Caco-2 (cell line): ENCODE measurements around the gene AJAP1. TPM values are rescaled to one million over a fixed set of nuclear protein-coding genes. Genes with fewer than 3 reads are reported as not detected.

Source experiments
- BruUV-seq: library from RNA; stranded (reverse); fragments of 400-500 nt; replicated peaks from 2 replicates; lab custom pipeline; 2021; lab: Mats Ljungman, UMichigan
- CTCF ChIA-PET: fragments of 300-600 bp; sonication (Branson Sonifier 250); formaldehyde crosslinking; loops from one replicate; lab custom pipeline; 2022; ENCODE audit warnings: antibody characterized with exemption; lab: Charles Lee
- POLR2A ChIA-PET: fragments of 300-600 bp; sonication (Branson Sonifier 250); formaldehyde crosslinking; loops from one replicate; lab custom pipeline; 2022; ENCODE audit warnings: antibody characterized with exemption; lab: Charles Lee
- DNase-seq, 2 experiments: peaks; one replicate each; pipeline versions ENCODE4 v3.0.0 to v3.0.0-alpha.2; 2020 to 2022
- H3K27me3 ChIP-seq: replicated peaks from 2 replicates; pipeline ENCODE4 v1.6.0; 2011; ENCODE audit warnings: low read length; ENCODE audit not compliant: control insufficient read depth, insufficient read depth
- H3K36me3 ChIP-seq: 2 replicates; pipeline ENCODE4 v1.5.1; 2011; ENCODE audit warnings: low read length; ENCODE audit not compliant: control insufficient read depth, insufficient read depth
- H3K4me1 ChIP-seq: fragments of 250-450 bp; sonication (Bioruptor Pico); 2 replicates; pipeline ENCODE4 v1.5.1; 2020; ENCODE audit warnings: mild to moderate bottlenecking
- H3K4me3 ChIP-seq: 2 replicates; pipeline ENCODE4 v1.5.1; 2011; ENCODE audit warnings: low read depth, mild to moderate bottlenecking, control low read depth, low read length
- H3K9me3 ChIP-seq: fragments of 250-450 bp; sonication (Bioruptor Pico); 2 replicates; pipeline ENCODE4 v1.5.1; 2020; ENCODE audit warnings: mild to moderate bottlenecking, moderate library complexity
- H3K27ac Mint-ChIP-seq: one replicate; pipeline ENCODE4 v1.8.0; 2022; ENCODE audit warnings: mixed read lengths; ENCODE audit not compliant: unreplicated experiment
- H3K27me3 Mint-ChIP-seq: one replicate; pipeline ENCODE4 v1.8.0; 2022; ENCODE audit warnings: mixed read lengths; ENCODE audit not compliant: insufficient read depth, unreplicated experiment
- H3K36me3 Mint-ChIP-seq: one replicate; pipeline ENCODE4 v1.8.0; 2022; ENCODE audit warnings: mild to moderate bottlenecking, mixed read lengths; ENCODE audit not compliant: insufficient read depth, unreplicated experiment
- H3K4me1 Mint-ChIP-seq: one replicate; pipeline ENCODE4 v1.8.0; 2022; ENCODE audit warnings: low read depth, mixed read lengths; ENCODE audit not compliant: unreplicated experiment
- H3K4me3 Mint-ChIP-seq: one replicate; pipeline ENCODE4 v1.8.0; 2022; ENCODE audit warnings: mild to moderate bottlenecking, moderate library complexity, mixed read lengths; ENCODE audit not compliant: unreplicated experiment
- H3K9me3 Mint-ChIP-seq: one replicate; pipeline ENCODE4 v1.8.0; 2022; ENCODE audit warnings: mixed read lengths; ENCODE audit not compliant: unreplicated experiment
- intact Hi-C: fragments of 100-400 bp; cut with micrococcal nuclease; formaldehyde crosslinking; loops from one replicate; pipeline ENCODE4 v1.10.0; 2022; ENCODE audit not compliant: unreplicated experiment
- total RNA-seq: library from RNA; stranded (reverse); gene quantifications from 2 replicates; pipeline ENCODE4 v1.2.3, GENCODE V29; 2022
- TF ChIP-seq, protein P1 (sequence below), 2 experiments: fragments of 200-600 bp in 1 of 2; IDR thresholded peaks; 1 replicate in 1 of 2; 2 replicates in 1 of 2; pipeline versions ENCODE4 v1.5.1 to v1.8.0; 2011 to 2022; ENCODE audit warnings: antibody characterized with exemption in 1 of 2, control low read depth in 1 of 2, inconsistent platforms in 1 of 2, low read depth in 1 of 2, low read length in 1 of 2, mild to moderate bottlenecking in 1 of 2, moderate library complexity in 1 of 2; ENCODE audit not compliant: insufficient read depth in 1 of 2, severe bottlenecking in 1 of 2, unreplicated experiment in 1 of 2

The AJAP1 gene
- total RNA-seq, 1 experiment from 2014 or later: not detected

DNA sequence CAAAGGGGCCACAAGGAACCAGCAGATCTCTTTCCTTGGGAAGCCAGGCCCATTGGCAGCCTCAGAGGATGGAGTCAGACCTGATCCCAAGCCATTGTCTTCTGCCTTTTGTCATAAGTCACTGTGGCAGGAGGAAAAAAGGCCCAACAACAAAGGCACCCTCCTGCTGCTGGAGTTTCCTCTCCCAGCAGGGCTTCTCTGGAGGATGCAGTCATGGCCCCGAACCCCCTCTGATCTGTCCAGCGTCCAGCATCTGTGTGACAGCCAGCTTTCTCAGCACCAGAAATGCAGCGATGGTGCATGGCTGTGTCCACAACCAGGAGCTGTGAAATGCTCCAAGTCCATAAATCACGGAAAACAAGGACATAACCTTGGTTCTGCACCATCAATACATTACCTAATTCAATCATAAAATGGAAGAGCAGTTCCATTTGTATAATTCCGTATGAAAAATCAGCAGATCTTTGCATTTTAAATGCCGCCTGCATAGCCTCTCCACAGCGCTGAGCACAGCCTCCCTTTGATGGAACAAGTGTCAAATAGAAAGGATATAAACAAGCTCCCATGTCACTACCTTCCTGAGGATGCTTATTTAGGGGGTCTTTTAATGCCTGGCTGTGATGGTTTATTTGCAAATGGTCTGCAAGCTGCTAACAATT lies 30.6 kb downstream of the AJAP1 start:
- Mint-ChIP-seq H3K9me3 (no peaks in the 10 kb centered on the region), H3K4me1 (no peaks in the 10 kb centered on the region), H3K27me3 (no peaks in the 10 kb centered on the region), H3K27ac (no peak overlapping the region), H3K4me3 (no peak overlapping the region), H3K36me3 (no peaks in the 10 kb centered on the region)
- no peak for DNase-seq
- intact Hi-C loops: no loop called here
- TF ChIP-seq, protein P1, sequence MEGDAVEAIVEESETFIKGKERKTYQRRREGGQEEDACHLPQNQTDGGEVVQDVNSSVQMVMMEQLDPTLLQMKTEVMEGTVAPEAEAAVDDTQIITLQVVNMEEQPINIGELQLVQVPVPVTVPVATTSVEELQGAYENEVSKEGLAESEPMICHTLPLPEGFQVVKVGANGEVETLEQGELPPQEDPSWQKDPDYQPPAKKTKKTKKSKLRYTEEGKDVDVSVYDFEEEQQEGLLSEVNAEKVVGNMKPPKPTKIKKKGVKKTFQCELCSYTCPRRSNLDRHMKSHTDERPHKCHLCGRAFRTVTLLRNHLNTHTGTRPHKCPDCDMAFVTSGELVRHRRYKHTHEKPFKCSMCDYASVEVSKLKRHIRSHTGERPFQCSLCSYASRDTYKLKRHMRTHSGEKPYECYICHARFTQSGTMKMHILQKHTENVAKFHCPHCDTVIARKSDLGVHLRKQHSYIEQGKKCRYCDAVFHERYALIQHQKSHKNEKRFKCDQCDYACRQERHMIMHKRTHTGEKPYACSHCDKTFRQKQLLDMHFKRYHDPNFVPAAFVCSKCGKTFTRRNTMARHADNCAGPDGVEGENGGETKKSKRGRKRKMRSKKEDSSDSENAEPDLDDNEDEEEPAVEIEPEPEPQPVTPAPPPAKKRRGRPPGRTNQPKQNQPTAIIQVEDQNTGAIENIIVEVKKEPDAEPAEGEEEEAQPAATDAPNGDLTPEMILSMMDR (IDR thresholded peaks at IDR 0.05; ENCODE audit: insufficient read depth in 1 of 2, low read depth in 1 of 2, low read length in 1 of 2, severe bottlenecking in 1 of 2, unreplicated experiment in 1 of 2): no peak
- no peaks in the 10 kb centered on the region for H3K4me1 ChIP-seq
- H3K27me3 ChIP-seq: no peaks in the 10 kb centered on the region
- CTCF ChIA-PET: no interaction called here
- POLR2A ChIA-PET: no interaction called here
- no peak overlapping the region for H3K4me3 ChIP-seq
- no peaks in the 10 kb centered on the region for H3K36me3 ChIP-seq
- no peaks in the 10 kb centered on the region for H3K9me3 ChIP-seq
- BruUV-seq: no TSS peak

DNA sequence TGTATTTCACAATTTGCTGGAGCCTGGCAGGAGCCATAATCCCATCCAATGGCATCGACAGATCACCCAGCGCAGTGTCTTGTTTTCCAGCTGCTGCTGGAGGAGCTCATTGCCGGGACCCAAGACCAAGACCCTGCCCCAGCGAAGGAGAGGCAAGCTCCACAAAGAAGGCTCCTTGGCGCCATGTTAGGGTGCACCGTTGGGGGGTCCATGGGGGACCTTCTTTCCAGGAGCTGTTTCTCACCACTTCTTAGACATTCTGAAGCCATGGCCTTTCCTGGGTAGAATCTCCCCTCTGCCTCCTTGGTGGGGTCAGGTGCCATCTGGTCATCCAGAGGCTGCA lies 31.1 kb downstream of the AJAP1 start:
- POLR2A ChIA-PET: no interaction called here
- TF ChIP-seq, protein P1 (IDR thresholded peaks at IDR 0.05; ENCODE audit: insufficient read depth in 1 of 2, low read depth in 1 of 2, low read length in 1 of 2, severe bottlenecking in 1 of 2, unreplicated experiment in 1 of 2): no peak
- no peaks in the 10 kb centered on the region for H3K9me3 ChIP-seq
- CTCF ChIA-PET: no interaction called here
- no peaks in the 10 kb centered on the region for H3K36me3 ChIP-seq
- intact Hi-C loops: no loop called here
- Mint-ChIP-seq H3K27me3 (no peaks in the 10 kb centered on the region), H3K9me3 (no peaks in the 10 kb centered on the region), H3K4me3 (no peak overlapping the region), H3K27ac (no peak overlapping the region), H3K4me1 (no peaks in the 10 kb centered on the region), H3K36me3 (no peaks in the 10 kb centered on the region)
- no TSS peak for BruUV-seq
- H3K4me1 ChIP-seq: no peaks in the 10 kb centered on the region
- H3K4me3 ChIP-seq: no peak overlapping the region
- DNase-seq: no peak
- H3K27me3 ChIP-seq: no peaks in the 10 kb centered on the region

DNA sequence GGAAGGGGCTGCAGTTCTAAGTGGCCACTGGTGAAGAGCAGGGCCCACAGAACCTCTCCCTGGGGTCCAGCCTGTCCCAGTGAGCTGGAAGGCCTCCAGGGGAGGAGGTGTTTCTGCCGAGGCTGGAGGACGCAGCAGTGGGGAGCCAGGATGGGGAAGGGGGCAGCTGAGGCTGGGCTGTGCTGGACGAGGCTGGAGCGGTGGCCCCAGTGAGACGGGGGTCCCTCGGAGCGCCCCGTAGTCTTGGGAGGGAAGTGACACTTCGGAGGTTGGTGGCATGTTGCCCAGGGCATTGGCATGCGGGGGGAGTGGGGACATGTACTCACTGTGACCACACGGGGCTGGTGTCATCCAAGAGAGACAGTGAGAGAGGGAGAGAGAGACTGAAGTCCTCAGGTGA lies 33.5 kb downstream of the AJAP1 start:
- BruUV-seq: no TSS peak
- Mint-ChIP-seq H3K27me3 (peaks cover 2% of the 10 kb centered on the region), H3K9me3 (no peaks in the 10 kb centered on the region), H3K4me1 (no peaks in the 10 kb centered on the region), H3K36me3 (no peaks in the 10 kb centered on the region), H3K4me3 (no peak overlapping the region), H3K27ac (no peak overlapping the region)
- TF ChIP-seq, protein P1 (IDR thresholded peaks at IDR 0.05; ENCODE audit: insufficient read depth in 1 of 2, low read depth in 1 of 2, low read length in 1 of 2, severe bottlenecking in 1 of 2, unreplicated experiment in 1 of 2): no peak
- intact Hi-C loops: no loop called here
- Histone ChIP-seq H3K27me3 (no peaks in the 10 kb centered on the region), H3K36me3 (no peaks in the 10 kb centered on the region), H3K4me1 (no peaks in the 10 kb centered on the region), H3K9me3 (no peaks in the 10 kb centered on the region), H3K4me3 (no peak overlapping the region)
- CTCF ChIA-PET: no interaction called here
- POLR2A ChIA-PET: no interaction called here
- no peak for DNase-seq
